HG03025 (cell line): ENCODE measurements around the gene PLCH1.

Experiments used
- ATAC-seq: cut with Tn5 transposase; IDR thresholded peaks from one replicate; pipeline ENCODE4 v1.9.1; 2021; ENCODE audit warnings: mild to moderate bottlenecking, moderate library complexity; ENCODE audit not compliant: unreplicated experiment, low FRiP score

PLCH1 gene

GRCh38 chr3:155362808-155363689 lies 381.8 kb downstream of the PLCH1 start:
- no peak for ATAC-seq

- no peak for ATAC-seq
Observed at GRCh38 chr3:155360281-155360680, 384.6 kb downstream of the PLCH1 start.

GRCh38 chr3:155356594-155357370 lies 388.1 kb downstream of the PLCH1 start:
- no peak for ATAC-seq

- ATAC-seq, result no peak
Observed at GRCh38 chr3:155354658-155355057, 390.2 kb downstream of the PLCH1 start.

GRCh38 chr3:155352900-155353490 lies 391.9 kb downstream of the PLCH1 start:
- ATAC-seq, result no peak

GRCh38 chr3:155350571-155350970 lies 394.3 kb downstream of the PLCH1 start:
- ATAC-seq, result no peak

- ATAC-seq, result no peak
Observed at GRCh38 chr3:155347901-155348300, 397.0 kb downstream of the PLCH1 start.

GRCh38 chr3:155342344-155342743 lies 402.5 kb downstream of the PLCH1 start:
- no peak for ATAC-seq

GRCh38 chr3:155339052-155339451 lies 405.8 kb downstream of the PLCH1 start:
- no peak for ATAC-seq

- ATAC-seq, result no peak
Observed at GRCh38 chr3:155335724-155336354, 409.0 kb downstream of the PLCH1 start.

- peak; percentile 82 for ATAC-seq
Observed at GRCh38 chr3:155334914-155335723, 409.8 kb downstream of the PLCH1 start.

GRCh38 chr3:155334215-155334913 lies 410.5 kb downstream of the PLCH1 start:
- ATAC-seq, result no peak

GRCh38 chr3:155332716-155333115 lies 412.2 kb downstream of the PLCH1 start:
- no peak for ATAC-seq

- ATAC-seq, result no peak
Observed at GRCh38 chr3:155331078-155331477, 413.8 kb downstream of the PLCH1 start.

- ATAC-seq, result no peak
Observed at GRCh38 chr3:155330370-155330769, 414.5 kb downstream of the PLCH1 start.

- ATAC-seq, result no peak
Observed at GRCh38 chr3:155329513-155330048, 415.3 kb downstream of the PLCH1 start.

GRCh38 chr3:155327871-155328270 lies 417.0 kb downstream of the PLCH1 start:
- no peak for ATAC-seq

- ATAC-seq, result no peak
Observed at GRCh38 chr3:155327430-155327829, 417.4 kb downstream of the PLCH1 start.

GRCh38 chr3:155326901-155327300 lies 418.0 kb downstream of the PLCH1 start:
- no peak for ATAC-seq
